GM18507 (cell line): ENCODE results near the gene CHRM4.
"Not testable (repeated sequence)": the region's sequence is repeated elsewhere in the genome, so short reads cannot be mapped to it uniquely, and the experiment has no call there.

Experiments used
- DNase-seq: peaks from one replicate; pipeline ENCODE4 v3.0.0; 2011; ENCODE audit warnings: low read depth; ENCODE audit not compliant: insufficient read length; ENCODE audit errors: extremely low spot score
- FAIRE-seq: peaks from 2 replicates; lab custom pipeline; 2011; peaks lifted over from hg19 to GRCh38; lab: Jason Lieb, UNC

CHRM4 gene

GRCh38 chr11:46372501-46372900 is 19.1 kb downstream of the CHRM4 start:
- DNase-seq, FAIRE-seq: not testable (repeated sequence)

- FAIRE-seq (no peak), DNase-seq (no peak)
These were observed 19.5 kb downstream of the CHRM4 start for GRCh38 chr11:46372086-46372485.

- FAIRE-seq, DNase-seq: not testable (repeated sequence)
These were observed 20.3 kb downstream of the CHRM4 start for GRCh38 chr11:46371262-46371661.

- no peak for FAIRE-seq
- DNase-seq = no peak
These were observed 21.3 kb downstream of the CHRM4 start for GRCh38 chr11:46370253-46370652.

GRCh38 chr11:46369458-46370152 is 22.0 kb downstream of the CHRM4 start:
- FAIRE-seq (peak; percentile 88), DNase-seq (no peak)

- FAIRE-seq (no peak), DNase-seq (no peak)
These were observed 23.7 kb downstream of the CHRM4 start for GRCh38 chr11:46367916-46368267.

- DNase-seq (no peak), FAIRE-seq (peak; percentile 46)
These were observed 24.2 kb downstream of the CHRM4 start for GRCh38 chr11:46367244-46367915.

- FAIRE-seq (no peak), DNase-seq (no peak)
These were observed 24.9 kb downstream of the CHRM4 start for GRCh38 chr11:46366661-46367161.

GRCh38 chr11:46366260-46366659 is 25.3 kb downstream of the CHRM4 start:
- no peak for DNase-seq
- FAIRE-seq = no peak

- FAIRE-seq (no peak), DNase-seq (no peak)
These were observed 26.8 kb downstream of the CHRM4 start for GRCh38 chr11:46364791-46365190.

GRCh38 chr11:46364056-46364455 is 27.5 kb downstream of the CHRM4 start:
- DNase-seq = no peak
- no peak for FAIRE-seq

GRCh38 chr11:46363455-46364005 is 28.0 kb downstream of the CHRM4 start:
- DNase-seq = no peak
- FAIRE-seq = no peak

- FAIRE-seq = no peak
- DNase-seq = no peak
These were observed 28.6 kb downstream of the CHRM4 start for GRCh38 chr11:46363031-46363407.

GRCh38 chr11:46362156-46363030 is 29.2 kb downstream of the CHRM4 start:
- FAIRE-seq (no peak), DNase-seq (no peak)

- FAIRE-seq (peak; percentile 92), DNase-seq (peak; percentile 84)
These were observed 30.1 kb downstream of the CHRM4 start for GRCh38 chr11:46361283-46362155.

- FAIRE-seq = no peak
- no peak for DNase-seq
These were observed 30.7 kb downstream of the CHRM4 start for GRCh38 chr11:46360878-46361277.

GRCh38 chr11:46359953-46360352 is 31.6 kb downstream of the CHRM4 start:
- FAIRE-seq = no peak
- no peak for DNase-seq

- FAIRE-seq (no peak), DNase-seq (no peak)
These were observed 34.1 kb downstream of the CHRM4 start for GRCh38 chr11:46357483-46357936.

- no peak for FAIRE-seq
- DNase-seq = no peak
These were observed 34.6 kb downstream of the CHRM4 start for GRCh38 chr11:46356924-46357482.
